Osteocyte (in vitro differentiated cells): ENCODE results near the gene PREX1. TPM values are rescaled to one million over a fixed set of nuclear protein-coding genes. Genes with fewer than 3 reads are reported as not detected.

Source experiments
- DNase-seq: peaks from one replicate; pipeline ENCODE4 v3.0.0; 2021; ENCODE audit warnings: mixed read lengths; ENCODE audit not compliant: unreplicated experiment; ENCODE audit errors: extremely low spot score
- H3K27ac Mint-ChIP-seq: one replicate; pipeline ENCODE4 v1.8.0; 2021; ENCODE audit warnings: mild to moderate bottlenecking, mixed read lengths; ENCODE audit not compliant: unreplicated experiment
- H3K27me3 Mint-ChIP-seq: one replicate; pipeline ENCODE4 v1.8.0; 2021; ENCODE audit warnings: mixed read lengths; ENCODE audit not compliant: unreplicated experiment
- H3K36me3 Mint-ChIP-seq: one replicate; pipeline ENCODE4 v1.8.0; 2021; ENCODE audit warnings: mixed read lengths; ENCODE audit not compliant: unreplicated experiment
- H3K4me1 Mint-ChIP-seq: one replicate; pipeline ENCODE4 v1.8.0; 2021; ENCODE audit warnings: mixed read lengths; ENCODE audit not compliant: unreplicated experiment
- H3K4me3 Mint-ChIP-seq: one replicate; pipeline ENCODE4 v1.8.0; 2021; ENCODE audit warnings: mild to moderate bottlenecking, moderate library complexity, mixed read lengths; ENCODE audit not compliant: unreplicated experiment
- H3K9me3 Mint-ChIP-seq: one replicate; pipeline ENCODE4 v1.8.0; 2021; ENCODE audit warnings: mixed read lengths; ENCODE audit not compliant: unreplicated experiment
- total RNA-seq: library from RNA; stranded (reverse); gene quantifications from 2 replicates; pipeline ENCODE4 v1.2.1, GENCODE V29; 2021
- TF ChIP-seq, protein P1 (sequence below): fragments of 200-600 bp; sonication (generic); IDR thresholded peaks from 2 replicates; pipeline ENCODE4 v1.5.0; 2021; ENCODE audit warnings: antibody characterized with exemption, mild to moderate bottlenecking, moderate library complexity

PREX1 gene
- total RNA-seq, 1 donor from 2014 or later, result 24.2 TPM

DNA sequence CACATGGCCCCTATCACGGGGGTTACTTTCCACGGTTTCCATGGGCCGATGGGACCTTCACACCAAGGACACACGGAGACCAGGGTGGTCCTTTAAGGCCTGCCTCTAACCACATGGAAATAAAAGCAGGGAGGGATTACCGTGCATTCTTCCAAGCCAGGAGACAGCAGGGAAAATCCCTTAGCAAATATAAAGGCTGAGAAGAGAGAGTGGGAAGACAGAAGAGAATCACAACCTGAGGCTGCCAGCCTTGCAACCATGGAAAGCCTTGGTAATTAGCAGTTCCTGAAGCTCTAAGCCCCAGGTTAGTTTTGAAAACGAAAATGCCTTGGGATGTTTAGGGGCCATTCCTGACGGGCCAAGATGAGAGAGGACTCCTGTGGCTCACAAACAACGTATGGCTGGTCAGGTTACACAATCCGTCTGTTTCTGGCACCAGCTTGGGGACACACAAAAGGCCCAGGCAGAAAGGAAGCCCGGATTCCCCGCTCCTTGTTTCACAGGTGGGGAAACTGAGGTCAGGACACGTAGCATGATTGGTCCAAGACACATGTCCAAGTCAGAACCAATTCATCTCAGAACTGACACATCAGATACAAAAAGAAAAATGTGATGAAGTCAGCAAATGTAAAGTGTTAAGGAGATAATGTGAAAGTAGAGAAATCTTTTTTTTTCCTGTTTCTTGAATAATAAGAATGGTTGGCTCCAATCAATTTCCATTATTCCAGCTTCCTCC lies 2.8 kb downstream of the PREX1 start:
- peak overlapping the region; percentile 62 for H3K27ac Mint-ChIP-seq
- no peaks in the 10 kb centered on the region for H3K27me3 Mint-ChIP-seq
- no peak for DNase-seq
- no peaks in the 10 kb centered on the region for H3K9me3 Mint-ChIP-seq
- H3K4me1 Mint-ChIP-seq, result peaks cover 38% of the 10 kb centered on the region
- H3K36me3 Mint-ChIP-seq, result no peaks in the 10 kb centered on the region
- TF ChIP-seq, protein P1, sequence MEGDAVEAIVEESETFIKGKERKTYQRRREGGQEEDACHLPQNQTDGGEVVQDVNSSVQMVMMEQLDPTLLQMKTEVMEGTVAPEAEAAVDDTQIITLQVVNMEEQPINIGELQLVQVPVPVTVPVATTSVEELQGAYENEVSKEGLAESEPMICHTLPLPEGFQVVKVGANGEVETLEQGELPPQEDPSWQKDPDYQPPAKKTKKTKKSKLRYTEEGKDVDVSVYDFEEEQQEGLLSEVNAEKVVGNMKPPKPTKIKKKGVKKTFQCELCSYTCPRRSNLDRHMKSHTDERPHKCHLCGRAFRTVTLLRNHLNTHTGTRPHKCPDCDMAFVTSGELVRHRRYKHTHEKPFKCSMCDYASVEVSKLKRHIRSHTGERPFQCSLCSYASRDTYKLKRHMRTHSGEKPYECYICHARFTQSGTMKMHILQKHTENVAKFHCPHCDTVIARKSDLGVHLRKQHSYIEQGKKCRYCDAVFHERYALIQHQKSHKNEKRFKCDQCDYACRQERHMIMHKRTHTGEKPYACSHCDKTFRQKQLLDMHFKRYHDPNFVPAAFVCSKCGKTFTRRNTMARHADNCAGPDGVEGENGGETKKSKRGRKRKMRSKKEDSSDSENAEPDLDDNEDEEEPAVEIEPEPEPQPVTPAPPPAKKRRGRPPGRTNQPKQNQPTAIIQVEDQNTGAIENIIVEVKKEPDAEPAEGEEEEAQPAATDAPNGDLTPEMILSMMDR, result no peak
- H3K4me3 Mint-ChIP-seq, result peak overlapping the region; percentile 2

DNA sequence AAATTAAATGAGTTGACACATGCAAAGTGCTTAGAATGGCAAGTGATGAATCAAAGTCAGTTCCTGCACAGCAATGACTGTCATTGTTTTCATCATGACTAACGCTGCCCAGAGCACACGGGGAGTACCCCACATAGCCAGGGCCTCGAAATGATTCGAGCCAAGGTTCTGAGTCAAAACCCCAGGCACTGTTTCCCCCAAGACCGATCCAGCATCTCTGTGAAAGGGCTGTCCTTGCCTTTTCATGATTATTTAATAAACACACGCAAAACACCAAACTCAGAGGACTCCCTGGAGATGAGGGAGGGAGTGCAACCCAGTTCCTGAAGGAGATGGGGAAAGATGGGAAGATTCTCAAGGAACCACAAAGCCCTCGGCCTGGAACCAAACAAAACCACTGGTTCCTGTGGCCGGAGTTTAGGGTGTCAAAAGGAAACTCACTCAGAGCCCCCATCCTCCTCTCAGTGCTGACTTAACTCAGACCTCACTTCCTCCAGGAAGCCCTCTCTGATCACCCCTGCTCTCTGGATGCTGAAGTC lies 3.8 kb downstream of the PREX1 start:
- TF ChIP-seq, protein P1, result no peak
- H3K9me3 Mint-ChIP-seq, result no peaks in the 10 kb centered on the region
- no peaks in the 10 kb centered on the region for H3K27me3 Mint-ChIP-seq
- no peak overlapping the region for H3K27ac Mint-ChIP-seq
- no peak overlapping the region for H3K4me3 Mint-ChIP-seq
- peaks cover 38% of the 10 kb centered on the region for H3K4me1 Mint-ChIP-seq
- peaks cover 4% of the 10 kb centered on the region for H3K36me3 Mint-ChIP-seq
- DNase-seq, result no peak

DNA sequence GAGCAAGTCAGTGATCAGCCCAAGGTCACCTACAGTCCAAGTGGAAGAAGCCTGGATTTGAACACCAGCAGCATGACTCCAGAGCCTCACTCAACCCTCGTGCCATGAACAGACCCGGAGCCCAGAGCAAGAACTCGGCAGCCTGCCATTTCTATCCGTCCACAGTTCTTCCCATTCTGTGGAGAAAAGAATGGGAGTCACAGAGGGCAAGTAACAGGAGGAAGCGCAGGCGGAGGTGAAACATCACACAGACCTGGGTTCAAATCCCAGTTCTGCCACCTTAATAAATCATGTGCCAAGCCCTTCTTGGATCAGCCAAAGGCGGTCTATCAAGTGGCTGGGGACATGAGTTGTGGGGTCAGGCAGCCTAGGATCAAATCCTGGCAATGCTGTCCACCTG lies 4.3 kb downstream of the PREX1 start:
- no peaks in the 10 kb centered on the region for H3K27me3 Mint-ChIP-seq
- H3K9me3 Mint-ChIP-seq, result no peaks in the 10 kb centered on the region
- TF ChIP-seq, protein P1, result no peak
- H3K36me3 Mint-ChIP-seq, result peaks cover 5% of the 10 kb centered on the region
- H3K27ac Mint-ChIP-seq, result no peak overlapping the region
- no peak for DNase-seq
- H3K4me3 Mint-ChIP-seq, result no peak overlapping the region
- H3K4me1 Mint-ChIP-seq, result peaks cover 36% of the 10 kb centered on the region

GRCh38 chr20:48822879-48823385 lies 4.9 kb downstream of the PREX1 start:
- no peak overlapping the region for H3K4me3 Mint-ChIP-seq
- TF ChIP-seq, protein P1, result no peak
- peaks cover 5% of the 10 kb centered on the region for H3K36me3 Mint-ChIP-seq
- no peak for DNase-seq
- H3K9me3 Mint-ChIP-seq, result no peaks in the 10 kb centered on the region
- no peaks in the 10 kb centered on the region for H3K27me3 Mint-ChIP-seq
- H3K27ac Mint-ChIP-seq, result no peak overlapping the region
- peaks cover 36% of the 10 kb centered on the region for H3K4me1 Mint-ChIP-seq

DNA sequence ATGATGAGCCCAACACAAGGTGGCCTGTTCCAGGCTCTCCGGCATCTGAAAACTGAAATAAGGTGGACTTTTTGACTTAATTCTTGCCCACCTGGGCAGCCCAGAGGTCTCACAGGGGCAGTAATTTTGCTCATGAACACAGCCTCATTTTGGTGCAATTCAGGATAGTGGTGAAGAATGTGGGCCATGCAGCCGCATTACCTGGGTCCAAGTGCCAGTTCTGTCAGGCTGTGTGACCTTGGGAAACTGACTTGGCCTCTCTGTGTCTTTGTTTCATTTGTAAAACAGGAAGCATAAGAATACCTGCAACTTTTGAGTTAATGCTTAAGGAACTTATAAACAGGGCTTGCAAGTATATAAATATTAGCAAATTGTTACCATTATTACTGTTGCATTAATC lies 5.6 kb downstream of the PREX1 start:
- Mint-ChIP-seq H3K9me3 (no peaks in the 10 kb centered on the region), H3K27ac (no peak overlapping the region), H3K27me3 (no peaks in the 10 kb centered on the region), H3K4me3 (no peak overlapping the region), H3K4me1 (peaks cover 36% of the 10 kb centered on the region), H3K36me3 (peaks cover 5% of the 10 kb centered on the region)
- TF ChIP-seq, protein P1, result no peak
- no peak for DNase-seq
